ENCODE data around the gene CABCOCO1.

- peak; percentile 40; the same call in 1 of the 2 replicates for TF ChIP-seq CTCF (conservative IDR thresholded peaks at IDR 0.05; ENCODE audit: low read depth, low read length)
- no peak for TF ChIP-seq EZH2 (IDR thresholded peaks at IDR 0.05; ENCODE audit: borderline replicate concordance, low read depth, low read length, poor library complexity, severe bottlenecking)
Observed at GRCh38 chr10:61662794-61663259, at the start of gene CABCOCO1.

Measured in A673 (cell line).